IMR-90 (cell line): ENCODE measurements around the gene NEGR1. TPM values are rescaled to one million over a fixed set of nuclear protein-coding genes. Genes with fewer than 3 reads are reported as not detected.

Experiments used
- ATAC-seq: fragments of 200-7000 bp; cut with Tn5 transposase; 2 replicates; pipeline ENCODE4 v1.9.1; 2020; ENCODE audit warnings: low read depth, mild to moderate bottlenecking, moderate library complexity
- BruUV-seq: library from RNA; stranded (reverse); fragments of 400-500 nt; replicated peaks from 2 replicates; lab custom pipeline; 2021; lab: Mats Ljungman, UMichigan
- CTCF ChIA-PET: fragments of 300-600 bp; formaldehyde crosslinking; extraction: SDS; loops from one replicate; lab custom pipeline; 2021; ENCODE audit warnings: antibody characterized with exemption; lab: Yijun Ruan, JAX
- POLR2A ChIA-PET: fragments of 300-600 bp; sonication (Branson Sonifier 250); formaldehyde crosslinking; loops from one replicate; lab custom pipeline; 2022; ENCODE audit warnings: antibody characterized with exemption; ENCODE audit not compliant: unreplicated experiment; lab: Charles Lee
- DNase-seq: peaks from one replicate; pipeline ENCODE4 v3.0.0; 2013
- H2AFZ ChIP-seq: replicated peaks from 2 replicates; pipeline ENCODE3; 2013; ENCODE audit warnings: low read length, mild to moderate bottlenecking; ENCODE audit not compliant: poor library complexity
- H2AK5ac ChIP-seq: 2 replicates; pipeline ENCODE4 v1.6.1; 2013; ENCODE audit warnings: low read depth, low read length, inconsistent platforms
- H2AK9ac ChIP-seq: replicated peaks from 2 replicates; pipeline ENCODE3; 2013; ENCODE audit warnings: mild to moderate bottlenecking, low read depth, low read length, moderate library complexity; ENCODE audit not compliant: poor library complexity
- H2BK120ac ChIP-seq: 2 replicates; pipeline ENCODE4 v1.6.1; 2013; ENCODE audit warnings: low read depth, low read length, inconsistent platforms
- H2BK15ac ChIP-seq: 3 replicates; pipeline ENCODE4 v1.6.1; 2013; ENCODE audit warnings: low read depth, low read length, inconsistent platforms
- H2BK20ac ChIP-seq: 2 replicates; pipeline ENCODE4 v1.6.1; 2013; ENCODE audit warnings: low read depth, mild to moderate bottlenecking, inconsistent platforms, low read length, moderate library complexity
- H2BK5ac ChIP-seq: 2 replicates; pipeline ENCODE4 v1.6.1; 2013; ENCODE audit warnings: mild to moderate bottlenecking, low read depth, low read length, inconsistent platforms; ENCODE audit not compliant: poor library complexity, severe bottlenecking
- H3K14ac ChIP-seq: replicated peaks from 2 replicates; pipeline ENCODE4 v1.6.1; 2013; ENCODE audit warnings: low read depth, low read length, inconsistent platforms
- H3K18ac ChIP-seq: 2 replicates; pipeline ENCODE4 v1.6.1; 2013; ENCODE audit warnings: low read depth, low read length, control low read depth
- H3K23ac ChIP-seq: 2 replicates; pipeline ENCODE4 v1.6.1; 2013; ENCODE audit warnings: low read depth, low read length, inconsistent platforms
- H3K27ac ChIP-seq: 2 replicates; pipeline ENCODE4 v1.5.1; 2013; ENCODE audit warnings: mild to moderate bottlenecking, control low read depth, low read length; ENCODE audit not compliant: insufficient read depth
- H3K27me3 ChIP-seq: 2 replicates; pipeline ENCODE4 v1.6.1; 2013; ENCODE audit warnings: low read length; ENCODE audit not compliant: control insufficient read depth, insufficient read depth
- H3K36me3 ChIP-seq: 2 replicates; pipeline ENCODE4 v1.6.1; 2013; ENCODE audit warnings: low read length, mixed read lengths; ENCODE audit not compliant: control insufficient read depth, insufficient read depth
- H3K4ac ChIP-seq: 2 replicates; pipeline ENCODE4 v1.6.1; 2013; ENCODE audit warnings: low read depth, low read length, inconsistent platforms
- H3K4me1 ChIP-seq: 2 replicates; pipeline ENCODE4 v1.6.1; 2013; ENCODE audit warnings: low read length, mixed read lengths; ENCODE audit not compliant: control insufficient read depth, insufficient read depth
- H3K4me2 ChIP-seq: 2 replicates; pipeline ENCODE4 v1.6.1; 2013; ENCODE audit warnings: low read depth, mild to moderate bottlenecking, control low read depth, low read length, moderate library complexity
- H3K4me3 ChIP-seq: 2 replicates; pipeline ENCODE4 v1.5.1; 2013; ENCODE audit warnings: low read depth, mild to moderate bottlenecking, control low read depth, low read length, moderate library complexity; ENCODE audit not compliant: insufficient read depth
- H3K56ac ChIP-seq: 2 replicates; pipeline ENCODE4 v1.6.1; 2013; ENCODE audit warnings: low read length, inconsistent platforms; ENCODE audit not compliant: insufficient read depth; ENCODE audit errors: extremely low read depth
- H3K79me1 ChIP-seq, 2 experiments: 2 replicates each; pipeline ENCODE4 v1.6.1; 2013; ENCODE audit warnings: low read length in 2 of 2, inconsistent platforms in 1 of 2, low read depth in 1 of 2
- H3K9ac ChIP-seq: 2 replicates; pipeline ENCODE4 v1.6.1; 2013; ENCODE audit warnings: low read depth, low read length, control low read depth
- H3K9me1 ChIP-seq: 2 replicates; pipeline ENCODE4 v1.6.1; 2013; ENCODE audit warnings: low read length, inconsistent platforms; ENCODE audit not compliant: insufficient read depth
- H3K9me3 ChIP-seq: 2 replicates; pipeline ENCODE4 v1.6.1; 2013; ENCODE audit warnings: low read length; ENCODE audit not compliant: control insufficient read depth, insufficient read depth
- H4K20me1 ChIP-seq: 2 replicates; pipeline ENCODE4 v1.6.1; 2013; ENCODE audit warnings: low read length, inconsistent platforms; ENCODE audit not compliant: insufficient read depth
- H4K5ac ChIP-seq: 2 replicates; pipeline ENCODE4 v1.6.1; 2013; ENCODE audit warnings: mild to moderate bottlenecking, low read depth, low read length, control low read depth
- H4K8ac ChIP-seq, 2 experiments: 2 replicates each; pipeline ENCODE4 v1.6.1; 2013; ENCODE audit warnings: low read depth in 2 of 2, low read length in 2 of 2, control low read depth in 1 of 2, inconsistent platforms in 1 of 2
- H4K91ac ChIP-seq: 2 replicates; pipeline ENCODE4 v1.6.1; 2013; ENCODE audit warnings: low read depth, low read length, inconsistent platforms; ENCODE audit not compliant: insufficient read depth
- BHLHE40 ChIP-seq: fragments of 150-350 bp; IDR thresholded peaks from 2 replicates; pipeline ENCODE4 v1.6.1; 2016; ENCODE audit warnings: mild to moderate bottlenecking, low read depth, low read length
- CEBPB ChIP-seq: IDR thresholded peaks from 2 replicates; pipeline ENCODE4 v1.6.1; 2012; ENCODE audit warnings: low read depth, low read length, improper control_type of control experiment
- ELK1 ChIP-seq: fragments of 150-350 bp; IDR thresholded peaks from 2 replicates; pipeline ENCODE4 v1.6.1; 2016; ENCODE audit warnings: low read depth, mild to moderate bottlenecking, low read length, moderate library complexity, borderline replicate concordance
- MXI1 ChIP-seq: IDR thresholded peaks from 2 replicates; pipeline ENCODE4 v1.6.1; 2012; ENCODE audit warnings: low read depth, mild to moderate bottlenecking, low read length, moderate library complexity, borderline replicate concordance
- POLR2A ChIP-seq: IDR thresholded peaks from 2 replicates; pipeline ENCODE4 v1.6.1; 2012; ENCODE audit warnings: mild to moderate bottlenecking, low read depth, low read length
- RAD21 ChIP-seq: IDR thresholded peaks from 2 replicates; pipeline ENCODE4 v1.6.1; 2012; ENCODE audit warnings: low read length, improper control_type of control experiment
- SMC3 ChIP-seq: fragments of 150-350 bp; IDR thresholded peaks from 2 replicates; pipeline ENCODE4 v1.6.1; 2016; ENCODE audit warnings: low read depth, mild to moderate bottlenecking, antibody characterized with exemption, low read length, moderate library complexity
- WGBS, 2 experiments: methylation state at CpG; one replicate each; pipeline versions ENCODE4 v1.1.5 to v1.1.7; 2013; ENCODE audit warnings: missing lambda C conversion rate in 2 of 2; ENCODE audit not compliant: insufficient read length in 1 of 2; ENCODE audit errors: extremely low coverage in 2 of 2; 5-methylcytosine and 5-hydroxymethylcytosine counted together
- dilution Hi-C: fragments of 300-500 bp; cut with HindIII; formaldehyde crosslinking; loops from one replicate; pipeline ENCODE4 v1.14.3; 2018; ENCODE audit warnings: low sequenced_read_pairs; ENCODE audit not compliant: unreplicated experiment
- in situ Hi-C: fragments of 300-500 bp; cut with MboI; formaldehyde crosslinking; loops from 3 replicates; pipeline ENCODE4 v1.14.3; 2019; ENCODE audit warnings: low sequenced_read_pairs, inconsistent platforms, mixed read lengths
- intact Hi-C: fragments of 100-400 bp; cut with micrococcal nuclease; formaldehyde crosslinking; loops from 2 replicates; pipeline ENCODE4 v1.10.0; 2022
- polyA plus RNA-seq, 3 experiments: library from polyadenylated mRNA; depleted of rRNA; stranded (reverse); fragments of >200 nt; gene quantifications; 2 replicates each; pipeline ENCODE4 v1.2.3, GENCODE V29; 2012; ENCODE audit warnings: low replicate concordance in 1 of 3
- total RNA-seq: library from RNA; depleted of rRNA; stranded (reverse); fragments of >200 nt; gene quantifications from 2 replicates; pipeline ENCODE4 v1.2.3, GENCODE V29; 2012

The NEGR1 gene
- total and polyA plus RNA-seq, 2 of the 4 experiments (the other 2 are of a cell fraction) = 5.1 to 9.1 TPM

GRCh38 chr1:71823708-71824305 is 458.5 kb downstream of the NEGR1 start:
- Histone ChIP-seq H3K4me1 (no peaks in the 10 kb centered on the region), H2BK5ac (no peak overlapping the region), H2BK20ac (no peak overlapping the region), H3K18ac (no peak overlapping the region), H3K14ac (no peak overlapping the region), H3K4me3 (no peak overlapping the region), H3K36me3 (no peaks in the 10 kb centered on the region), H3K56ac (no peak overlapping the region), H3K4ac (no peak overlapping the region), H3K9ac (no peak overlapping the region), H3K4me2 (no peak overlapping the region), H4K91ac (no peak overlapping the region), H3K27me3 (no peaks in the 10 kb centered on the region), H2BK120ac (no peak overlapping the region), H3K27ac (no peak overlapping the region), H2AK9ac (no peak overlapping the region), H4K8ac (no peak overlapping the region), H3K79me1 (no peaks in the 10 kb centered on the region), H2AK5ac (no peak overlapping the region), H3K9me3 (no peaks in the 10 kb centered on the region), H3K23ac (no peak overlapping the region), H4K20me1 (no peaks in the 10 kb centered on the region), H4K5ac (no peak overlapping the region), H3K9me1 (no peaks in the 10 kb centered on the region; the same call in 1 of the 2 replicates), H2AFZ (no peak overlapping the region), H2BK15ac (no peak overlapping the region)
- ChIA-PET CTCF (no interaction called here), POLR2A (no interaction called here)
- dilution Hi-C loops = no loop called here
- ATAC-seq (no peak), DNase-seq (no peak)
- BruUV-seq = no TSS peak
- in situ Hi-C loops = no loop called here
- TF ChIP-seq CEBPB (no peak), RAD21 (no peak), MXI1 (no peak), BHLHE40 (no peak), POLR2A (no peak), ELK1 (no peak), SMC3 (no peak)
- no CpG with 5 or more reads among the region's 4 CpGs for WGBS, 2 experiments
- intact Hi-C loops = no loop called here
